ENCODE data around the gene TRIM10. TPM values are rescaled to one million over a fixed set of nuclear protein-coding genes. Genes with fewer than 3 reads are reported as not detected.
"Not testable (repeated sequence)": the region's sequence is repeated elsewhere in the genome, so short reads cannot be mapped to it uniquely, and the experiment has no call there.

Gene TRIM10
- total RNA-seq, 2 experiments from 2014 or later: 0.08 TPM; not detected in 1

DNA sequence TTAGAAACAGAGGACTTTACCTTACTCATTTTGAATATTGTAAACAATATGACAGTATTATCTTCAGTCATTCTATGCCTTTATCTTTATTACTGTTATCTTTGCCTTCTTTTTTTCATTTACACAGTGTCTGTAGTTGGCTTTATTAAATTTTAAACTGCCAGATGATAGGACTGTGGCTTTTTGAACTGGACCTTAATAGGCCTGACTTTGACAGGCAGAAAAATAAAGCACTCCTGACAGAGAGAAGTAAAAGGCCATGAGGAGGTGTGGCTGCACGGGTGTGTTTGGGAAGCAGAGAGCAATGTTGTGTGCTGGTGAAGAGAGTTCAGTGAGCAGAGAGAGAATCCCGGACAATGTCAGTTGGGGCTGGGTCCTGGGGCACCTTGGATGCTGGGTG, 17.2 kb downstream of the TRIM10 start:
- Mint-ChIP-seq H3K27me3 (peaks cover 61% of the 10 kb centered on the region), H3K9me3 (no peaks in the 10 kb centered on the region)

GRCh38 chr6:30142665-30143064, 18.3 kb downstream of the TRIM10 start:
- H3K36me3 Mint-ChIP-seq (ENCODE audit: low read depth): no peaks in the 10 kb centered on the region
- no peak for DNase-seq
- H3K27ac Mint-ChIP-seq: no peak overlapping the region
- H3K4me3 Mint-ChIP-seq: no peak overlapping the region
- POLR2A ChIA-PET: no interaction called here
- H3K9me3 Mint-ChIP-seq: no peaks in the 10 kb centered on the region
- peaks cover 66% of the 10 kb centered on the region for H3K27me3 Mint-ChIP-seq
- peaks cover 6% of the 10 kb centered on the region for H3K4me1 Mint-ChIP-seq
- CTCF ChIA-PET: interaction anchor here (0.7 to 1.1 kb wide), 2 partner anchors 12 to 66 kb away, joined by 3 to 5 read pairs; no protein-coding TSS in a partner anchor

More for the DNA sequence above, 17.2 kb downstream of the TRIM10 start:
- peaks cover 8% of the 10 kb centered on the region for H3K4me1 Mint-ChIP-seq
- ChIA-PET POLR2A (no interaction called here), CTCF (interaction anchor here (1.1 kb wide), 1 partner anchor 13 kb away, joined by 3 read pairs; no protein-coding TSS in a partner anchor)
- H3K4me3 Mint-ChIP-seq: no peak overlapping the region
- H3K36me3 Mint-ChIP-seq (ENCODE audit: low read depth): no peaks in the 10 kb centered on the region
- H3K27ac Mint-ChIP-seq: no peak overlapping the region
- DNase-seq: no peak

DNA sequence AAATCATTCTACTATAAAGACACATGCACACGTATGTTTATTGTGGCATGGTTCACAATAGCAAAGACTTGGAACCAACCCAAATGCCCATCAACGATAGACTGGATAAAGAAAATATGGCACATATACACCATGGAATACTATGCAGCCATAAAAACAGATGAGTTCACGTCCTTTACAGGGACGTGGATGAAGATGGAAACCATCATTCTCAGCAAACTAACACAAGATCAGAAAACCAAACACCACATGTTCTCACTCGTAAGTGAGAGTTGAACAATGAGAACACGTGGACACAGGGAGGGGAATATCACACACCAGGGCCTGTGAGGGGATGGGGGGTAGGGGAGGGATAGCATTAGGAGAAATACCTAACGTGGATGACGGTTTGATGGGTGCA, 20.8 kb downstream of the TRIM10 start:
- POLR2A ChIA-PET; H3K9me3 Mint-ChIP-seq; H3K4me3 Mint-ChIP-seq; H3K36me3 Mint-ChIP-seq (ENCODE audit: low read depth); DNase-seq; H3K27ac Mint-ChIP-seq: not testable (repeated sequence)
- H3K4me1 Mint-ChIP-seq: peaks cover 21% of the 10 kb centered on the region
- H3K27me3 Mint-ChIP-seq: peaks cover 69% of the 10 kb centered on the region
- CTCF ChIA-PET: interaction anchor here (1.7 kb wide), 1 partner anchor 9 kb away, joined by 3 read pairs; no protein-coding TSS in a partner anchor

- H3K27me3 Mint-ChIP-seq: peaks cover 60% of the 10 kb centered on the region
These were observed 24.3 kb downstream of the TRIM10 start for GRCh38 chr6:30136570-30137286.

DNA sequence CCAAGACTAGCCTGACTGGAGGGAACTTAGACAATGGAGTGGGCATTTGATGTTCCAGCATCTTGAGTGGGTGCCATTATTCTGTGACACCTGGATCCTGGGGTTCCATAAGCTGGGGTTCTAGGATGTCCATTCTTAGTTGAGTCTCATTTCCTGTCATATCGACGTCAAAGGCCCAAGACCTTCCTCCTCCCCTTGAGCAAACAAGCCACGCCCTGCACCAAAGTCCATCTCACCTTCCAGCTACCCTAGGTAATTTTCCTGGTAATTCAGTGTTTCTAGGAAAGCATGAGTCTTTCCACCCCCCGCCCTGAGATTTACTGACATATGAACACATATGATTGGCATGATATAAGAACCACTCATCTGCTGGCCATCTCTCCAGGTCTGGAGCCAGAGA, 25.3 kb downstream of the TRIM10 start, which contains the start of gene TRIM40:
TSS of gene TRIM40 (plus strand) at position 384 of the 400 bp plus-strand sequence. CDS start 897 bp downstream, outside the sequence.
- peaks cover 25% of the 10 kb centered on the region for H3K4me1 Mint-ChIP-seq
- no peak for DNase-seq
- H3K4me3 Mint-ChIP-seq: no peak within 1 kb of the TSS
- peaks cover 60% of the 10 kb centered on the region for H3K27me3 Mint-ChIP-seq
- ChIA-PET POLR2A (no interaction called here), CTCF (interaction anchor here (7.2 kb wide), 1 partner anchor 31 kb away, joined by 186 read pairs; no protein-coding TSS in a partner anchor)
- H3K27ac Mint-ChIP-seq: no peak within 1 kb of the TSS
- H3K36me3 Mint-ChIP-seq (ENCODE audit: low read depth): no peaks in the 10 kb centered on the region
- H3K9me3 Mint-ChIP-seq: no peaks in the 10 kb centered on the region

More at GRCh38 chr6:30136570-30137286, 24.3 kb downstream of the TRIM10 start:
- ChIA-PET POLR2A (no interaction called here), CTCF (no interaction called here)
- H3K36me3 Mint-ChIP-seq (ENCODE audit: low read depth): no peaks in the 10 kb centered on the region
- DNase-seq: no peak
- peaks cover 21% of the 10 kb centered on the region for H3K4me1 Mint-ChIP-seq
- H3K4me3 Mint-ChIP-seq: no peak overlapping the region
- H3K9me3 Mint-ChIP-seq: no peaks in the 10 kb centered on the region
- no peak overlapping the region for H3K27ac Mint-ChIP-seq

DNA sequence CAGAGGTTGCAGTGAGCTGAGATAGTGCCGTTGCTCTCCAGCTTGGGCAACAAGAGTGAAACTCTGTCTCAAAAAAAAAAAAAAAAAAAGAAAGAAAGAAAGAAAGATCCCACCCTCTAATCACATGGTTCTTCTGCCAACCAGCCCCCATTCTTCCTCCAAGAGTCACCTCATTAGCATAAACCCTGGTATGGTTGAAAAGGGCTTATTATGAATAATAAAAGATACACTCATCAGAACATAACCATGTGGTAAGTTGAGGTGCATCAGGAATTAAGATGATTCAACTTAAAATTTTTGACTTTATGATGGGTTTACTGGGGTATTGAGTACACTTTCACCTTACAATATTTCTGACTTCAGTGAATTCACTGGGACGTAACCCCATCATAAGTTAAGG, 25.9 kb downstream of the TRIM10 start:
- no peaks in the 10 kb centered on the region for H3K36me3 Mint-ChIP-seq (ENCODE audit: low read depth)
- no peak overlapping the region for H3K27ac Mint-ChIP-seq
- H3K4me3 Mint-ChIP-seq: no peak overlapping the region
- ChIA-PET POLR2A (no interaction called here), CTCF (interaction anchor here (7.2 kb wide), 1 partner anchor 31 kb away, joined by 186 read pairs; no protein-coding TSS in a partner anchor)
- H3K9me3 Mint-ChIP-seq: no peaks in the 10 kb centered on the region
- H3K27me3 Mint-ChIP-seq: peaks cover 62% of the 10 kb centered on the region
- DNase-seq: no peak
- peaks cover 30% of the 10 kb centered on the region for H3K4me1 Mint-ChIP-seq

DNA sequence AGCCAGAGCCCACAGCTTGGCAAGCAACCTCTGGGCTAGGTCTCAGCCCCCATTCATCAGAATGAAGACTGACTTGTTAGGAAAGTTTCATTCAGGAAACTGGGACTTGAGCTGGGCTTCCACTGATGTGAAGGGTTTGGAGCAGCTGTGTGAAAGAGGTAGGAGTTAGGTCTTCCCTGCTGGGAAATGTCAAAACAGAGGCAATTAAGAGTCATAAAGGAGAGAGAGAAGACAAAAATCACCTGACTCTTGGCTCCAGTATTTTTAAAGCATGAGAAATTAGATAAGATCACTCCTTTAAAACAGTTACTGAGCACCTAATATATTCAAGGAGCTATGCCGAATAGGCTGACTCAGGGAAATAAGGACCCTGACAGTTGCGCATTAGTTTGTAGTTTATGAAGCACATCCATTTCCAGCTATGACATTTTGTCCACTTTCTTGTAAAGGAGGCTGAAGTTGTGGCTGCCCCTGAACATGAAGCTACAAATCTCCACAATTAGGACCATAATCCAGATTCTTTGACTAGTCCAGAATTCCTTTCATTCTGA, 29.0 kb downstream of the TRIM10 start:
- no peak for DNase-seq
- Mint-ChIP-seq H3K4me3 (no peak overlapping the region), H3K36me3 (ENCODE audit: low read depth) (no peaks in the 10 kb centered on the region), H3K9me3 (no peaks in the 10 kb centered on the region), H3K4me1 (peaks cover 28% of the 10 kb centered on the region), H3K27ac (no peak overlapping the region), H3K27me3 (peaks cover 67% of the 10 kb centered on the region)
- ChIA-PET POLR2A (interaction anchor here (1.2 kb wide), 1 partner anchor 31 kb away, joined by 3 read pairs; no protein-coding TSS in a partner anchor), CTCF (interaction anchor here (0.6 to 7.2 kb wide), 13 partner anchors 10 to 191 kb away, joined by 3 to 186 read pairs (median 9); partner anchors contain the start of gene TRIM31)

- H3K27ac Mint-ChIP-seq: no peak overlapping the region
- H3K9me3 Mint-ChIP-seq: no peaks in the 10 kb centered on the region
- peaks cover 21% of the 10 kb centered on the region for H3K4me1 Mint-ChIP-seq
- peak; percentile 70 for DNase-seq
- H3K36me3 Mint-ChIP-seq (ENCODE audit: low read depth): no peaks in the 10 kb centered on the region
- POLR2A ChIA-PET: interaction anchor here (0.8 to 1.3 kb wide), 3 partner anchors 28 to 65 kb away, joined by 3 to 4 read pairs (median 4); partner anchors contain the start of gene PPP1R11
- H3K4me3 Mint-ChIP-seq: no peak overlapping the region
- CTCF ChIA-PET: interaction anchor here (0.6 to 7.2 kb wide), 26 partner anchors 9 to 422 kb away, joined by 3 to 186 read pairs (median 5); partner anchors contain the start of genes PPP1R11 and TRIM31
- peaks cover 69% of the 10 kb centered on the region for H3K27me3 Mint-ChIP-seq
These were observed 29.8 kb downstream of the TRIM10 start for GRCh38 chr6:30130887-30131862.

DNA sequence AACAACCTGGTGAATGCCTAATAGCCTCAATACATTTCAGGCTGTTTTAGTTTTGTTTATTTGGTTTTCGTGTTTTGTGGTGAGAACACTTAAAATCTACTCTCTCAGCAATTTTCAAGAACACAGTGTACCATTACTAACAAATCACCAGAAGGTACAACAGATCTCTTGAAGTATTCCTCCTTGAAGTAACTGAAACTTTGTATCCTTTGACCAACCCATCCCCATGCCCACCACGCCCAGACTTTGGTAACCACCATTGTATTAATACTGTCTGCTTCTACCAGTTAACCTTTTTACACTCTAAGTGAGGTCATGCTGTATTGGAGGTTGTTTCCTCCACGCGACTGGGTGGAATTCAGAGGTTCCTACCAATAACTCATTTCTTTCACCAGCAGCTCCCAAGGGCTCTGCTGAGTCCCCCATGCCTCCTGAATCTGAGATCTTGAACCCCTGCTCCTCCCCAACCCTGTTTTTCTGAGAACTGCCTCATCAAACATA, 30.8 kb downstream of the TRIM10 start:
- Mint-ChIP-seq H3K9me3 (no peaks in the 10 kb centered on the region), H3K4me1 (peaks cover 14% of the 10 kb centered on the region), H3K27ac (no peak overlapping the region), H3K27me3 (peaks cover 67% of the 10 kb centered on the region), H3K36me3 (ENCODE audit: low read depth) (no peaks in the 10 kb centered on the region), H3K4me3 (no peak overlapping the region)
- DNase-seq: no peak
- POLR2A ChIA-PET: interaction anchor here (1.2 to 1.6 kb wide), 3 partner anchors 27 to 68 kb away, joined by 3 to 11 read pairs (median 4); no protein-coding TSS in a partner anchor
- CTCF ChIA-PET: interaction anchor here (0.8 to 7.2 kb wide), 14 partner anchors 8 to 282 kb away, joined by 3 to 186 read pairs (median 6); partner anchors contain the start of gene TRIM31

- no peaks in the 10 kb centered on the region for H3K9me3 Mint-ChIP-seq
- CTCF ChIA-PET: interaction anchor here (0.8 to 7.2 kb wide), 6 partner anchors 13 to 281 kb away, joined by 3 to 186 read pairs (median 5); partner anchors contain the start of gene TRIM31
- peaks cover 14% of the 10 kb centered on the region for H3K4me1 Mint-ChIP-seq
- no peak overlapping the region for H3K27ac Mint-ChIP-seq
- no peak overlapping the region for H3K4me3 Mint-ChIP-seq
- POLR2A ChIA-PET: interaction anchor here (1.2 to 1.6 kb wide), 2 partner anchors 27 to 68 kb away, joined by 3 to 11 read pairs; no protein-coding TSS in a partner anchor
- H3K36me3 Mint-ChIP-seq (ENCODE audit: low read depth): no peaks in the 10 kb centered on the region
- H3K27me3 Mint-ChIP-seq: peaks cover 67% of the 10 kb centered on the region
- no peak for DNase-seq
These were observed 31.5 kb downstream of the TRIM10 start for GRCh38 chr6:30129265-30130178.
